LNCaP clone FGC (cell line): Measurements from ENCODE around the gene NIPAL3.

Source experiments
- DNase-seq: peaks from one replicate; pipeline ENCODE4 v3.0.0-alpha.2; 2011; ENCODE audit warnings: low read depth
- H3K4me3 ChIP-seq: 2 replicates; pipeline ENCODE4 v1.5.1; 2011; ENCODE audit warnings: mild to moderate bottlenecking, low read depth, low read length, control low read depth
- TF ChIP-seq, protein P1 (sequence below): IDR thresholded peaks from 2 replicates; pipeline ENCODE4 v1.5.1; 2012; ENCODE audit warnings: mild to moderate bottlenecking; ENCODE audit not compliant: control insufficient read depth, insufficient read depth; ENCODE audit errors: extremely low read depth

The NIPAL3 gene

DNA sequence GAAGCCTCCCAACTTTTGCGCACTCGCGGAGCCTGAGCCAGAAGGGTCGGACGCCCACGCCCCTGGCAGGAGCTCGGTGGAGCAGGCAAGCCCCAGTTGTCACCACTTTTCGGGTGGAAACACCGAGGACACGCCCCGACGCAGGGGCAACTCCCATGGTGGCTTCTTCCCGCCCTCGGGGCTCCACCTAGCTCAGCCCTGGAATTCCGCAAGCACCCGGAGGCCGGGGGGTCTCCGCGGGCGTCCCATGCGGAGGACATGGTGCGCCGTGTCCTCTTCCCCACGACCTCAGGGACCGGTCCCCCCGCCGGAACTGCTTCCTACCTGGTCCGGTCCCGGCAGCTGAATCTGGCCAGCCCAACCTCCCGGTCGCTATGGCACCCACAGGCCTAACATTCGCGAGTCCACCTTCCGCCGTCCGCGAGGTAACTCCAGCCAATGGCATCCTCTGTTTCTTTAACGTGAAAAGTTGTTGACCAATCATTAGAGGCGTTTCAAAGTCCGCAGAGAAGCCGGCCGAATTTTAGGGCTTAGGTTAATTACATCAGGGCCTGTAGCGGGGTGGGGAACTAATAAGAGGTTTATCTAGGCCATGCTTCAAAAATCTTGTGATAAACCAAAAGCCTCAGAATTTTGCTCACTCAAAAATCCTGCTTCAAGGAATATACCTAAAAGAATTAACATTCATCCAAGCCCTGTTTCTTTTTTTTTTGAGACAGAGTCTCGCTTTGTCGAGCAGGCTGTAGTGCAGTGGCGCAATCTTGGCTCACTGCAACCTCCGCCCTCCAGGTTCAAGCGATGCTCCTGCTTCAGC is 2.0 kb upstream of the NIPAL3 start, which contains the start of gene STPG1:
Gene STPG1, minus strand, starts transcription at position 433 of the 814 bp plus-strand sequence. CDS start 12,394 bp downstream, outside the sequence.
- DNase-seq = peak; percentile 57
- peak within 1 kb of the TSS; percentile 65 for H3K4me3 ChIP-seq
- TF ChIP-seq, protein P1, sequence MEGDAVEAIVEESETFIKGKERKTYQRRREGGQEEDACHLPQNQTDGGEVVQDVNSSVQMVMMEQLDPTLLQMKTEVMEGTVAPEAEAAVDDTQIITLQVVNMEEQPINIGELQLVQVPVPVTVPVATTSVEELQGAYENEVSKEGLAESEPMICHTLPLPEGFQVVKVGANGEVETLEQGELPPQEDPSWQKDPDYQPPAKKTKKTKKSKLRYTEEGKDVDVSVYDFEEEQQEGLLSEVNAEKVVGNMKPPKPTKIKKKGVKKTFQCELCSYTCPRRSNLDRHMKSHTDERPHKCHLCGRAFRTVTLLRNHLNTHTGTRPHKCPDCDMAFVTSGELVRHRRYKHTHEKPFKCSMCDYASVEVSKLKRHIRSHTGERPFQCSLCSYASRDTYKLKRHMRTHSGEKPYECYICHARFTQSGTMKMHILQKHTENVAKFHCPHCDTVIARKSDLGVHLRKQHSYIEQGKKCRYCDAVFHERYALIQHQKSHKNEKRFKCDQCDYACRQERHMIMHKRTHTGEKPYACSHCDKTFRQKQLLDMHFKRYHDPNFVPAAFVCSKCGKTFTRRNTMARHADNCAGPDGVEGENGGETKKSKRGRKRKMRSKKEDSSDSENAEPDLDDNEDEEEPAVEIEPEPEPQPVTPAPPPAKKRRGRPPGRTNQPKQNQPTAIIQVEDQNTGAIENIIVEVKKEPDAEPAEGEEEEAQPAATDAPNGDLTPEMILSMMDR = 0 out of 2 replicates have a peak, but pooled peaks have one; percentile 1

DNA sequence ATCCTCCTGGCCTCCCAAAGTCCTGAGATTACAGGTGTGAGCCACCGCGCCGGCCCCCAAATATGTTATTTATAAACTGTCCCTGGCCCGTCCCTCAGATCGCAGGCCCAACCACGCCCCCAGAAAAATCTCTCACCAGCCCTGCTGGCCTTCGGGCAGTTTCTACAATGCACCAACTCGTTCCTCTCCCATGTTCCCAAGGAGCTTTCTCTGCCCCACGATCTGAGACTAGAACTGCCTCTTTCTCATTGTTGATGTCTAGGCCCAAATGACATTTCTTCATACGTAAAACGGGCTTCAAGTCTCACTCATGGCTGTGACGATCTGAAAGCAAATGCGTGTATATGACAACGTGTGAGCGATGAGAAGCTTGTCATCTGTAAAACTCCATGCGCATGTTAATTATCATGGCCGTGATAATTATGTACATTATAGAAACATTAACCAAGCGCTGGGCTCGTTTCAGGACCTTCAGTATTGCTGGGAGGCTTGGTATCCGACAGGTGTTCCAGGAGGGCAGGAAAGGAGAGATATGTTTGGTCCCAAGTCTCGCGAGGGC is 748 bp upstream of the NIPAL3 start:
- DNase-seq = no peak
- TF ChIP-seq, protein P1 = no peak
- no peak overlapping the region for H3K4me3 ChIP-seq

DNA sequence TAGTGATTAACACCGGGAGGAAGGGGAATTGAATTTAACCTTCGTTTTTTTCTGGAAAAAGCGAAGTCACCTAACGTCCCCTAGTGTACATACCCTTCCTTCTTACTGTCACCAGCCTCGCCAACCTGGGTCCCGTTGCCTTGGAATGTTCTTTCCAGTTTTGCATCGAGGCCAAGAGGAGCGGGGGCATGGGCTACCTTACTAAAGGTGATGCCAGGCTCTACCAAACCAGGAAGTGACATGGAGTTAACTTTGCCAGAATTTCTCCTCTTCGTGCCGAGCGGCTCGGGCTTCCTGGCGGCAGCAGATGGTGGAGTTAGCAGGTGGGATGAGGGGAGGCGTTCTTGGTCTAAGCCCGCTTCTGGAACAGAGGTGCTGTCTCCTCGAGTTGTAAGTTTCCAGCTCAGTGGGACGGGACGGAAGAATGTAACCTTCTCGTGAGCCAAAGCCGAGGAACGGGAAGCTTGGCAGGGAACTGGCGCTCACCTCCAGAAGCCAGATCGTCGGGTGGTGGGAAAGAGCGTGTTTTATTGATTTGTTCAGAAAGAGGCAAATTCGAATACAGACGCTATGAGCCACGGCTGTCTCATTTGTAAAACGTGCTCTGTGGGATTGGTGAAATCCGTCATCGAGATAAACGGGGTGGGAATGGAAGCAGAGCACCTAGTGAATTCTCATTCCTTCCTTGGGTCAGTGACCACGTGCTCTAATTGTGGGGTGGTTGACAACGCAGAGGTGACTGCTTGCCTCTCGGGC is 486 bp downstream of the NIPAL3 start:
- DNase-seq = no peak
- peak overlapping the region; percentile 78 for H3K4me3 ChIP-seq
- TF ChIP-seq, protein P1 = no peak

DNA sequence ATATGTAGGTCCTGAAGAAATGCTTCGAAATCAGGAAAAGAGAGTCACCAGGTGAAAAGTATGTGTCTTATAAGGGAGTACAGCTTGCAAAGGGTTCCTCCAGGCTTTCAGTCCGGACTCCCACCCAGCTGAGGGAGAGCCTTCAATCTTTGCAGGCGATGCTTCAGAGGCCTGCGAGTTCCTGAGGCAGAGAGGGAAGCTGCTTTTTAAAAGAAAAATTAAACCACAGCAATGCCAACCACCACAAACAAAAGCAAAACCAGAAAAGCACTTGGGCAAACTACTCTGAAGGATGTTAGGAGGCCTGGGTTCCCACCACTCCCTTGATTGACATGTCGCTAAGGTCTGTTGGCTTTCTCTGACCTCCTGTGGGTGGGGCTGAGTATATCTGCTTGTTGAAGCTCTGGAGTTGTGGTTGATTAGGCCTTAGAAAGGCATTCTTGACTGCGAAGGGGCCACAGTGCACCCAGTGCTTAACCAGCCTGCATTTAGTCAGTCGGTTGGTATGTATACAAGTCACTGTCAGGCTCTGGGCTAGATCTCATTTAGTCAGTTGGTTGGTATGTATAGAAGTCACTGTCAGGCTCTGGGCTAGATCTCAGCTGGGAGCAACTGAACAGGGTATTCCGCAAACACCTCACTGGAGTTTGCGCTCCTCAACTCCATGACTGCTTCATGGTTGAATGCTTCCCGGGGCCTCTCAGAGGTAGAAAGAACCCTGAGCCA is 1.2 kb downstream of the NIPAL3 start:
- DNase-seq = no peak
- TF ChIP-seq, protein P1 = no peak
- H3K4me3 ChIP-seq = peak overlapping the region; percentile 78

DNA sequence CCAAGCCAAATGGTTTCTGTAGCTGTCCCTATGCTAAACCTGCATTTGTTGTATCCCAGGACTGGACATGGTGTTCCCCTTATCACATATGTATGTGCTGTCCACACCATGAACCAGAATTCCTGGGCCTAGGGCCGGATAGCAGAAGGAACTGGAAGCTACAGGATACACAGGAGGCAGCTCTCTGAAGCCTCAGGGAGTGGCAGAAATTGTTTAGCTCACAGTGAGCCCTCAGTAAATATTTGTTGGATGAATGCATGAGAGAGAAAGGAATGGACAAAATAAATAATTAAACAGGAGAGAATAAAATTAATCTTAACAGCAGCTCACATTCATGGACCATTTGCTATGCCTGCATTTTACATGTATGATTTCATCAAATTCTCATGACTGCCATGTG is 2.1 kb downstream of the NIPAL3 start:
- DNase-seq = no peak
- H3K4me3 ChIP-seq = 0 out of 2 replicates have a peak overlapping the region, but pooled peaks have one; percentile 78
- TF ChIP-seq, protein P1 = no peak

DNA sequence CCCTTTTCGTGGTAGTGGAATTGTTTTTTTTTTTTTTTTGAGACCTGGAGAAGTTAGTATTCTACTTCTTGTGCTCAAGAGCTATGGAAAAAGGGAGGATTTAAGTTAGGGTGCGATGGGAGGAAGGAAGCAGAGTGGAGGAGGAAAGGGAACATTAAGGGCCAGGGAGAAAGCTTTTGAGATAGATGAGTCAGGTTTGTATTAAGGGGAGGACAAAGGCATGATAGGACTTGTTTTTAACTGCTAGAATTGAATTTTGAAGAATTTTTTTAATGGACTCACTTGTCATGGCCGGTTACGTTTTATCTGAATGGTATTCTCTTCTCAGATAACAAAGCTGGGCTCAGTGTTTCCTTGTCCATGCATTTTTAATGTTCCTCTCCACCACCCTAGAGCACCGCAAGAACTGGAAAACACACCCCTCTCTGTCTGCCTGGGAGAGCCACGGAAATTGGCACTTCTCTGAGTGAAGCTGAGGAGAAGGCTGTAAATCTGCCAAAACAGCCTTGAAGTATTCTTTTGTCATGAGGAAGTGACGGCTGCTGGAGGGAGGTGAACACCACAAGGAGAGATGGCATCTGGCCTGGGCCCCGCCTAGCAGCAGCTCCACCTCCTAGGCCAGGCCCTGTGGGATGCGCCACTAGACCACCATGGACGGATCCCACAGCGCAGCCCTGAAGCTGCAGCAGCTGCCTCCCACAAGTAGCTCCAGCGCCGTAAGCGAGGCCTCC is 3.5 kb downstream of the NIPAL3 start:
- no peak overlapping the region for H3K4me3 ChIP-seq
- peak; percentile 70 for DNase-seq
- TF ChIP-seq, protein P1 = no peak
